H1 (cell line): ENCODE results near the gene KCNJ18. TPM values are rescaled to one million over a fixed set of nuclear protein-coding genes. Genes with fewer than 3 reads are reported as not detected.
"Not testable (repeated sequence)": the region's sequence is repeated elsewhere in the genome, so short reads cannot be mapped to it uniquely, and the experiment has no call there.

ENCODE experiments used
- CTCF ChIA-PET: fragments of 300-600 bp; sonication (Branson Sonifier 250); formaldehyde crosslinking; loops from one replicate; lab custom pipeline; 2021; ENCODE audit not compliant: partially characterized antibody; lab: Charles Lee
- POLR2A ChIA-PET: fragments of 300-600 bp; sonication (Branson Sonifier 250); formaldehyde crosslinking; loops from one replicate; lab custom pipeline; 2021; ENCODE audit warnings: inconsistent platforms; ENCODE audit not compliant: partially characterized antibody; lab: Charles Lee
- DNase-seq, 2 experiments: peaks; one replicate each; pipeline versions ENCODE4 v3.0.0 to v3.0.0-alpha.2; 2010 to 2022; ENCODE audit warnings: low spot score in 2 of 2, low read depth in 1 of 2, mixed read lengths in 1 of 2
- FAIRE-seq: peaks from 2 replicates; lab custom pipeline; 2011; peaks lifted over from hg19 to GRCh38; lab: Jason Lieb, UNC
- H2AFZ ChIP-seq: 2 replicates; pipeline ENCODE4 v1.8.1; 2012; ENCODE audit warnings: low read length, inconsistent platforms
- H2AK5ac ChIP-seq: 2 replicates; pipeline ENCODE4 v1.6.1; 2013; ENCODE audit warnings: low read depth, low read length
- H2BK120ac ChIP-seq: replicated peaks from 2 replicates; pipeline ENCODE3; 2013; ENCODE audit warnings: low read depth, low read length, inconsistent platforms
- H2BK12ac ChIP-seq: 2 replicates; pipeline ENCODE4 v1.6.1; 2013; ENCODE audit warnings: low read depth, low read length
- H2BK15ac ChIP-seq: 2 replicates; pipeline ENCODE4 v1.6.1; 2013; ENCODE audit warnings: low read length
- H2BK20ac ChIP-seq: 2 replicates; pipeline ENCODE4 v1.6.1; 2013; ENCODE audit warnings: low read length
- H2BK5ac ChIP-seq: 2 replicates; pipeline ENCODE4 v1.6.1; 2013; ENCODE audit warnings: low read depth, low read length
- H3K14ac ChIP-seq: 2 replicates; pipeline ENCODE4 v1.6.1; 2013; ENCODE audit warnings: inconsistent platforms; ENCODE audit not compliant: insufficient read length
- H3K18ac ChIP-seq: 2 replicates; pipeline ENCODE4 v1.6.1; 2013; ENCODE audit warnings: low read length; ENCODE audit errors: extremely low read depth
- H3K23ac ChIP-seq: 2 replicates; pipeline ENCODE4 v1.6.1; 2013; ENCODE audit warnings: inconsistent platforms; ENCODE audit not compliant: insufficient read length
- H3K23me2 ChIP-seq: 2 replicates; pipeline ENCODE4 v1.6.1; 2013; ENCODE audit warnings: low read depth, low read length
- H3K27ac ChIP-seq: 2 replicates; pipeline ENCODE4 v1.6.1; 2011; ENCODE audit warnings: low read depth, low read length, inconsistent platforms
- H3K27me3 ChIP-seq, 4 experiments: replicated peaks in 1 of 4; 1 replicate in 1 of 4; 2 replicates in 3 of 4; pipeline versions ENCODE4 v1.6.1 to v1.8.1; 2011 to 2013; ENCODE audit warnings: low read length in 3 of 4, mild to moderate bottlenecking in 3 of 4, inconsistent platforms in 2 of 4, mixed read lengths in 2 of 4, moderate library complexity in 1 of 4; ENCODE audit not compliant: control insufficient read depth in 3 of 4, insufficient read depth in 3 of 4; ENCODE audit errors: extremely low read depth in 1 of 4
- H3K36me3 ChIP-seq, 4 experiments: 2 replicates each; pipeline versions ENCODE4 v1.6.1 to v1.8.1; 2011 to 2013; ENCODE audit warnings: mild to moderate bottlenecking in 4 of 4, low read length in 3 of 4, moderate library complexity in 2 of 4, control low read depth in 1 of 4, inconsistent platforms in 1 of 4; ENCODE audit not compliant: insufficient read depth in 4 of 4, control insufficient read depth in 2 of 4
- H3K4ac ChIP-seq: replicated peaks from 2 replicates; pipeline ENCODE3; 2013; ENCODE audit warnings: low read length, low read depth, mixed read lengths, inconsistent platforms; ENCODE audit not compliant: insufficient read length
- H3K4me1 ChIP-seq, 4 experiments: replicated peaks in 1 of 4; 1 replicate in 1 of 4; 2 replicates in 3 of 4; pipeline versions ENCODE4 v1.6.1 to v1.8.1; 2011 to 2013; ENCODE audit warnings: low read length in 3 of 4, inconsistent platforms in 2 of 4, mixed read lengths in 1 of 4; ENCODE audit not compliant: insufficient read depth in 4 of 4, control insufficient read depth in 3 of 4
- H3K4me2 ChIP-seq, 2 experiments: 2 replicates each; pipeline versions ENCODE4 v1.6.1 to v1.8.1; 2011 to 2013; ENCODE audit warnings: low read depth in 2 of 2, low read length in 2 of 2, control low read depth in 1 of 2, inconsistent platforms in 1 of 2, mild to moderate bottlenecking in 1 of 2; ENCODE audit not compliant: insufficient read depth in 1 of 2
- H3K4me3 ChIP-seq, 4 experiments: fragments of 200-600, 300-600 bp in 1 of 4; sonication (generic), shearing (Covaris generic), sonication (Bioruptor Twin) in 1 of 4; 2 replicates each; pipeline versions ENCODE4 v1.5.1 to v1.8.1; 2011 to 2016; ENCODE audit warnings: low read length in 4 of 4, low read depth in 3 of 4, control low read depth in 2 of 4, inconsistent platforms in 2 of 4, mild to moderate bottlenecking in 2 of 4, mixed read lengths in 1 of 4, moderate library complexity in 1 of 4; ENCODE audit not compliant: insufficient read depth in 2 of 4; ENCODE audit errors: extremely low read depth in 1 of 4
- H3K56ac ChIP-seq: replicated peaks from 2 replicates; pipeline ENCODE3; 2013; ENCODE audit warnings: low read depth, mild to moderate bottlenecking, mixed read lengths, low read length, inconsistent platforms; ENCODE audit not compliant: insufficient read length
- H3K79me1 ChIP-seq: 2 replicates; pipeline ENCODE4 v1.6.1; 2013; ENCODE audit warnings: low read depth, low read length, control low read depth
- H3K79me2 ChIP-seq, 2 experiments: 2 replicates each; pipeline versions ENCODE4 v1.6.1 to v1.8.1; 2012 to 2013; ENCODE audit warnings: low read length in 2 of 2, mild to moderate bottlenecking in 2 of 2, inconsistent platforms in 1 of 2; ENCODE audit not compliant: insufficient read depth in 2 of 2, control insufficient read depth in 1 of 2
- H3K9ac ChIP-seq, 4 experiments: replicated peaks in 1 of 4; 1 replicate in 1 of 4; 2 replicates in 3 of 4; pipeline versions ENCODE4 v1.6.1 to v1.8.1; 2011 to 2013; ENCODE audit warnings: low read depth in 3 of 4, low read length in 3 of 4, control low read depth in 2 of 4, mild to moderate bottlenecking in 2 of 4, moderate library complexity in 2 of 4, inconsistent platforms in 1 of 4; ENCODE audit errors: extremely low read depth in 1 of 4
- H3K9me3 ChIP-seq, 2 experiments: 2 replicates each; pipeline versions ENCODE4 v1.6.1 to v1.8.1; 2012 to 2013; ENCODE audit warnings: mild to moderate bottlenecking in 2 of 2, moderate library complexity in 2 of 2, control low read depth in 1 of 2, inconsistent platforms in 1 of 2, low read depth in 1 of 2, low read length in 1 of 2, mixed read lengths in 1 of 2; ENCODE audit not compliant: insufficient read depth in 2 of 2
- H4K20me1 ChIP-seq, 2 experiments: replicated peaks in 1 of 2; 2 replicates each; pipeline versions ENCODE3 to v1.8.1; 2011 to 2013; ENCODE audit warnings: inconsistent platforms in 2 of 2, low read length in 2 of 2, mild to moderate bottlenecking in 1 of 2; ENCODE audit not compliant: insufficient read depth in 2 of 2, control insufficient read depth in 1 of 2
- H4K5ac ChIP-seq: 2 replicates; pipeline ENCODE4 v1.6.1; 2013; ENCODE audit warnings: low read length, low read depth, mixed read lengths, inconsistent platforms; ENCODE audit not compliant: insufficient read length
- H4K8ac ChIP-seq: 2 replicates; pipeline ENCODE4 v1.8.0; 2013; ENCODE audit warnings: mild to moderate bottlenecking, moderate library complexity, low read length, inconsistent platforms; ENCODE audit not compliant: insufficient read depth; ENCODE audit errors: extremely low read depth
- H4K91ac ChIP-seq: replicated peaks from 2 replicates; pipeline ENCODE3; 2013; ENCODE audit warnings: low read length, mixed read lengths, inconsistent platforms; ENCODE audit not compliant: insufficient read length
- WGBS, 2 experiments: shearing (Covaris generic) in 1 of 2; methylation state at CpG; one replicate each; pipeline versions ENCODE4 v1.1.6 to v1.1.7; 2013 to 2015; ENCODE audit warnings: low lambda C conversion rate in 2 of 2, mixed read lengths in 2 of 2, inconsistent platforms in 1 of 2, low coverage in 1 of 2, missing lambda C conversion rate in 1 of 2; ENCODE audit not compliant: insufficient replicate concordance in 2 of 2, insufficient coverage in 1 of 2, insufficient read length in 1 of 2; ENCODE audit errors: extremely low coverage in 1 of 2, missing lambda C conversion rate in 1 of 2; 5-methylcytosine and 5-hydroxymethylcytosine counted together
- polyA plus RNA-seq, 7 experiments: library from polyadenylated mRNA; depleted of rRNA in 3 of 7; stranded (reverse) in 5 of 7; unstranded in 2 of 7; fragments of >200 nt in 5 of 7; fragments of 200-250 nt in 2 of 7; gene quantifications; 1 replicate in 5 of 7; 2 replicates in 1 of 7; 4 replicates in 1 of 7; pipeline versions ENCODE4 v1.2.1 to v1.2.3, GENCODE V29; 2011 to 2013; ENCODE audit warnings: missing spikeins in 2 of 7, mixed read lengths in 2 of 7
- total RNA-seq: library from RNA; stranded (reverse); fragmentation: NEBNext Ultra II Directional; extraction: Animal tissue kit (Norgen Biotek cat#: 25700); gene quantifications from 2 replicates; pipeline ENCODE4 v1.2.1, GENCODE V29; 2021

Gene KCNJ18
- total and polyA plus RNA-seq, 2 of the 8 experiments (the other 6 are each of a cell fraction or from before 2014, with no cell fraction given), result not detected

- H3K79me2 ChIP-seq, H2BK20ac ChIP-seq, H2AK5ac ChIP-seq, H2BK15ac ChIP-seq, H2BK120ac ChIP-seq, H3K23me2 ChIP-seq, H4K8ac ChIP-seq, H3K4me2 ChIP-seq, H3K27me3 ChIP-seq, H2BK5ac ChIP-seq, H3K56ac ChIP-seq, CTCF ChIA-PET, H3K9ac ChIP-seq, H4K91ac ChIP-seq, H3K4me3 ChIP-seq, H3K27ac ChIP-seq, H4K5ac ChIP-seq, POLR2A ChIA-PET, H3K79me1 ChIP-seq, DNase-seq, H4K20me1 ChIP-seq, H3K14ac ChIP-seq, FAIRE-seq, H3K23ac ChIP-seq, H3K4me1 ChIP-seq, H3K4ac ChIP-seq, H3K36me3 ChIP-seq, H2BK12ac ChIP-seq, H2AFZ ChIP-seq, H3K18ac ChIP-seq: not testable (repeated sequence)
- peaks cover 31 to 91% of the 10 kb centered on the region in 2 experiments; a peak in 3 of 4 replicates for H3K9me3 ChIP-seq
- 92% methylated on average over 13 of the region's 33 CpGs; no CpG with 5 or more reads in 1 of the 2 experiments for WGBS, 2 experiments
Measured at GRCh38 chr17:21684384-21684783, 7.9 kb upstream of the KCNJ18 start.

DNA sequence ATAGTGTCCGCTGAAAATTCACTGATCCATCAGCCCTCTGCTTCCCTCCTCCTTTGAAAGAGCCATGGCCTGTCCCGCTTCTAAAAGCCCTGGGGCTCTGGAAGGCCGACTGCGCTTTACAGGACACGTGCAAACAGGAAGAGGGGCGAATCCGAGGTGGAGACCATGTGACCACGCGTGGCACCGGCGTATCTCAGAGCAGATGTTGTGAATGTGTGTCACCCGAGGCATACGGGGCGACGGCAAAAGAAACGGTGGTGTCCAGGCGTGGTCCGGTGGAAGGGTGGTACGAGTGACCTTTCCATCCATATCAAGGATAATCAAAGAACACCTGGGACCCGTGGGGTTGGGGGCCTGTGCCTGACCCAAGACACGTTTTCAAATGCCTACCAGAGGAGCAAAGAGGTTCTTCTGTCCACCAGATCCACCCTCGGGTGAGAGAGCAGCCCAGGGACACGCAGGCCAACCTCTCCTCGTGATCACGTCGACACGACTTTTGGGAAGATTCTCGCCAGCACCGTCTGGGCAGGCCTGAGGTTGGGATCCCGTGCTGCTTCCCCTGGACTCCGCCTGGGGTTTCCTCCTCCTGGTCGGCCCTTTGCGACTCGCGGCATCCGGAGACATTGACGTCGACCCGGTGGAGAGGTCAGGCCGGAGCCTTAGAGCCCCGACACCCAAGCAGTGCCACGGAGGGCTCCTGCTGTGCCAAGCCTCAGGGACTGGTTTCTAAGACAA lies 7.1 kb upstream of the KCNJ18 start:
- H3K4me1 ChIP-seq, H2BK120ac ChIP-seq, H2BK20ac ChIP-seq, DNase-seq, H3K79me2 ChIP-seq, H3K4me2 ChIP-seq, H2AFZ ChIP-seq, POLR2A ChIA-PET, H3K56ac ChIP-seq, H3K4me3 ChIP-seq, H4K20me1 ChIP-seq, H3K4ac ChIP-seq, H3K9ac ChIP-seq, CTCF ChIA-PET, H3K79me1 ChIP-seq, H2BK12ac ChIP-seq, H4K91ac ChIP-seq, H3K18ac ChIP-seq, H4K8ac ChIP-seq, H2BK5ac ChIP-seq, FAIRE-seq, H4K5ac ChIP-seq, H3K27me3 ChIP-seq, H3K27ac ChIP-seq, H3K23me2 ChIP-seq, H2AK5ac ChIP-seq, H2BK15ac ChIP-seq, H3K14ac ChIP-seq, H3K23ac ChIP-seq, H3K36me3 ChIP-seq: not testable (repeated sequence)
- WGBS, 2 experiments, result 85% methylated on average over 42 of the region's 42 CpGs; no CpG with 5 or more reads in 1 of the 2 experiments
- peaks cover 34 to 90% of the 10 kb centered on the region in 2 experiments; a peak in 3 of 4 replicates for H3K9me3 ChIP-seq
